K562 (cell line): Measurements from ENCODE around the gene ZNF687. TPM values are rescaled to one million over a fixed set of nuclear protein-coding genes. Genes with fewer than 3 reads are reported as not detected.
A peak's percentile ranks its signal among the peaks of the same experiment; 100 is the strongest.

Experiments
- CCAR2 ChIP-seq: fragments of 200-400 bp; formaldehyde crosslinking; IDR thresholded peaks from 2 replicates; pipeline ENCODE4 v1.6.1; 2017; ENCODE audit warnings: mild to moderate bottlenecking, low read depth, low read length
- GABPB2 ChIP-seq: fragments of 250-450 bp; sonication (Bioruptor Pico); conservative IDR thresholded peaks from 2 replicates; pipeline ENCODE4 v1.5.1; 2021; ENCODE audit warnings: mild to moderate bottlenecking
- NCOA4 ChIP-seq: fragments of 450-650 bp; IDR thresholded peaks from 2 replicates; pipeline ENCODE4 v1.6.1; 2018; ENCODE audit warnings: mild to moderate bottlenecking; ENCODE audit not compliant: partially characterized antibody
- PHB2 ChIP-seq: fragments of 450-650 bp; IDR thresholded peaks from 2 replicates; pipeline ENCODE4 v1.6.1; 2017; ENCODE audit warnings: low read depth
- PYGO2 ChIP-seq: fragments of 450-650 bp; IDR thresholded peaks from 2 replicates; pipeline ENCODE4 v1.6.1; 2016; ENCODE audit warnings: mild to moderate bottlenecking, missing genetic modification characterization, moderate library complexity, missing compliant biosample characterization
- SAFB ChIP-seq: fragments of 200-400 bp; formaldehyde crosslinking; IDR thresholded peaks from 2 replicates; pipeline ENCODE4 v1.6.1; 2017; ENCODE audit warnings: low read depth, low read length, borderline replicate concordance
- SMAD4 ChIP-seq: fragments of 250-450 bp; sonication (Bioruptor Pico); conservative IDR thresholded peaks from 2 replicates; pipeline ENCODE4 v1.8.0; 2021; ENCODE audit warnings: inconsistent platforms, mild to moderate bottlenecking, moderate library complexity
- TSC22D4 ChIP-seq: fragments of 450-650 bp; IDR thresholded peaks from 2 replicates; pipeline ENCODE4 v1.6.1; 2016; ENCODE audit warnings: missing genetic modification characterization, missing biosample characterization, control low read depth
- YBX1 ChIP-seq: fragments of 450-650 bp; IDR thresholded peaks from 2 replicates; pipeline ENCODE4 v1.7.1; 2016; ENCODE audit warnings: mild to moderate bottlenecking
- ZC3H8 ChIP-seq: fragments of 450-650 bp; IDR thresholded peaks from 2 replicates; pipeline ENCODE4 v1.6.1; 2017
- ZNF140 ChIP-seq: fragments of 250-450 bp; sonication (Bioruptor Pico); IDR thresholded peaks from 2 replicates; pipeline ENCODE4 v1.8.0; 2021; ENCODE audit warnings: moderate library complexity, mild to moderate bottlenecking, inconsistent platforms
- ZNF143 ChIP-seq: sonication (generic); formaldehyde crosslinking; IDR thresholded peaks from 2 replicates; pipeline ENCODE4 v1.9.0; 2022; ENCODE audit warnings: mild to moderate bottlenecking, missing genetic modification reagents
- polyA plus RNA-seq, 8 experiments: library from polyadenylated mRNA; depleted of rRNA in 4 of 8; stranded (reverse) in 5 of 8; unstranded in 3 of 8; fragments of >200 nt; fragmentation: Nextera tagmentation in 2 of 8; fragmentation: Illumina TruSeq in 1 of 8; extraction: Ambion mirVana in 2 of 8; extraction: Trizol in 1 of 8; gene quantifications; 2 replicates each; pipeline versions ENCODE4 v1.2.1 to v1.2.3, GENCODE V29; 2011 to 2014; ENCODE audit warnings: inconsistent platforms in 1 of 8, missing spikeins in 1 of 8
- total RNA-seq, 7 experiments: library from RNA; depleted of rRNA in 6 of 7; stranded (reverse); fragments of >200 nt in 6 of 7; fragmentation: Illumina TruSeq in 2 of 7; extraction: Trizol in 2 of 7; gene quantifications; 2 replicates each; pipeline versions ENCODE4 v1.2.1 to v1.2.3, GENCODE V29; 2011 to 2021; ENCODE audit warnings: low replicate concordance in 1 of 7
- TF ChIP-seq, protein P1 (sequence below): fragments of 250-450 bp; sonication (Bioruptor Pico); IDR thresholded peaks from 2 replicates; pipeline ENCODE4 v1.4.0; 2020
- TF ChIP-seq, protein P2 (sequence below): sonication (generic); formaldehyde crosslinking; IDR thresholded peaks from 2 replicates; pipeline ENCODE4 v1.8.0; 2022; ENCODE audit warnings: mild to moderate bottlenecking, missing genetic modification reagents
- TF ChIP-seq, protein P3 (sequence below): fragments of 450-650 bp; conservative IDR thresholded peaks from 2 replicates; pipeline ENCODE4 v1.6.1; 2016; ENCODE audit warnings: missing genetic modification characterization, low read depth, mild to moderate bottlenecking, control low read depth, missing compliant biosample characterization
- TF ChIP-seq, protein P4 (sequence below): fragments of 450-650 bp; formaldehyde crosslinking; IDR thresholded peaks from 2 replicates; pipeline ENCODE4 v1.4.0; 2022; ENCODE audit warnings: missing genetic modification characterization

ZNF687 gene
- total and polyA plus RNA-seq, 9 of the 15 experiments (the other 6 are each of a cell fraction or from before 2014, with no cell fraction given), result 0.13 to 26.4 (median 10.6) TPM

DNA sequence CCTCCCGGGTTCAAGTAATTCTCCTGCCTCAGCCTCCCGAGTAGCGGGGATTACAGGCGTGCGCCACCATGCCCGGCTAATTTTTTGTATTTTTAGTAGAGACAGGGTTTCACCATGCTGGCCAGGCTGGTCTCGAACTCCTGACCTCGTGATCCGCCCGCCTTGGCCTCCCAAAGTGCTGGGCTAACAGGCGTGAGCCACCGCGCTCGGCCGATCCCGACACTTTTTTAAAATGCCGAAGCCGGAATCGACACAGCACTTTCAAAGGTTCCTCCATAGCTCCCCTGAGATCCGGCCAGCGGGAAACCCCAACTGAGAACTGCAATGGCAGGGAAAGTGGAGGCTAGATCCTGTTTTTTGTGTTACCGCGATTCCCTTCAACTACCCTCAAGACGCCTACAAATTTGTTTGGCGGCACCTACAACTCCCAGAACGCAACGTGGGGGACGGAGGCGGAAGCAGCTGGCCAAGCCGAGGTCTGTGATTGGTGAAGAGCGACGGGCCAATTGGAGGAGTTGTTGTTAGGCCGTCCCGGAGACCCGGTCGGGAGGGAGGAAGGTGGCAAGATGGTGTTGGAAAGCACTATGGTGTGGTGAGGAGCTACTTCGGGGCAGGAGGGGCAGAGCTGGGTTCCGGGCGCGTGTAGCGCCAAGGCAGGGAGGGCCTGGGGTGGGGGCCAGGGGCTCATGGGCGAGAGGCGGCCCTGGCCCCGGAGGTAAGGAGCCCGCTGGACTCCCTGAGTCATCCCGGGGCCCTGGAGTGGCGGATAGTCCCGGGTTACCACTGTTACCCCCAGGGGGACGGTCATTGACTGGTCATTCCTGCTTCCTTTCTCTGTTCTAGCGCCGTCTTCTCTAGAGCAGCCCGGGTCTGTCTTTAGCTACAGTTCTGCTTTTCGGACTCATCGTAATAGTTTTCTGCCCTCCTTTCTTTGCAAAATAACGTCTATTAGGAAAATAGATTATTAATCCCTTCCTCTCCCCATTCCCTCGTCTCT lies 27.6 kb upstream of the ZNF687 start, which contains the start of gene PSMD4 (continued):
- TF ChIP-seq, protein P1, sequence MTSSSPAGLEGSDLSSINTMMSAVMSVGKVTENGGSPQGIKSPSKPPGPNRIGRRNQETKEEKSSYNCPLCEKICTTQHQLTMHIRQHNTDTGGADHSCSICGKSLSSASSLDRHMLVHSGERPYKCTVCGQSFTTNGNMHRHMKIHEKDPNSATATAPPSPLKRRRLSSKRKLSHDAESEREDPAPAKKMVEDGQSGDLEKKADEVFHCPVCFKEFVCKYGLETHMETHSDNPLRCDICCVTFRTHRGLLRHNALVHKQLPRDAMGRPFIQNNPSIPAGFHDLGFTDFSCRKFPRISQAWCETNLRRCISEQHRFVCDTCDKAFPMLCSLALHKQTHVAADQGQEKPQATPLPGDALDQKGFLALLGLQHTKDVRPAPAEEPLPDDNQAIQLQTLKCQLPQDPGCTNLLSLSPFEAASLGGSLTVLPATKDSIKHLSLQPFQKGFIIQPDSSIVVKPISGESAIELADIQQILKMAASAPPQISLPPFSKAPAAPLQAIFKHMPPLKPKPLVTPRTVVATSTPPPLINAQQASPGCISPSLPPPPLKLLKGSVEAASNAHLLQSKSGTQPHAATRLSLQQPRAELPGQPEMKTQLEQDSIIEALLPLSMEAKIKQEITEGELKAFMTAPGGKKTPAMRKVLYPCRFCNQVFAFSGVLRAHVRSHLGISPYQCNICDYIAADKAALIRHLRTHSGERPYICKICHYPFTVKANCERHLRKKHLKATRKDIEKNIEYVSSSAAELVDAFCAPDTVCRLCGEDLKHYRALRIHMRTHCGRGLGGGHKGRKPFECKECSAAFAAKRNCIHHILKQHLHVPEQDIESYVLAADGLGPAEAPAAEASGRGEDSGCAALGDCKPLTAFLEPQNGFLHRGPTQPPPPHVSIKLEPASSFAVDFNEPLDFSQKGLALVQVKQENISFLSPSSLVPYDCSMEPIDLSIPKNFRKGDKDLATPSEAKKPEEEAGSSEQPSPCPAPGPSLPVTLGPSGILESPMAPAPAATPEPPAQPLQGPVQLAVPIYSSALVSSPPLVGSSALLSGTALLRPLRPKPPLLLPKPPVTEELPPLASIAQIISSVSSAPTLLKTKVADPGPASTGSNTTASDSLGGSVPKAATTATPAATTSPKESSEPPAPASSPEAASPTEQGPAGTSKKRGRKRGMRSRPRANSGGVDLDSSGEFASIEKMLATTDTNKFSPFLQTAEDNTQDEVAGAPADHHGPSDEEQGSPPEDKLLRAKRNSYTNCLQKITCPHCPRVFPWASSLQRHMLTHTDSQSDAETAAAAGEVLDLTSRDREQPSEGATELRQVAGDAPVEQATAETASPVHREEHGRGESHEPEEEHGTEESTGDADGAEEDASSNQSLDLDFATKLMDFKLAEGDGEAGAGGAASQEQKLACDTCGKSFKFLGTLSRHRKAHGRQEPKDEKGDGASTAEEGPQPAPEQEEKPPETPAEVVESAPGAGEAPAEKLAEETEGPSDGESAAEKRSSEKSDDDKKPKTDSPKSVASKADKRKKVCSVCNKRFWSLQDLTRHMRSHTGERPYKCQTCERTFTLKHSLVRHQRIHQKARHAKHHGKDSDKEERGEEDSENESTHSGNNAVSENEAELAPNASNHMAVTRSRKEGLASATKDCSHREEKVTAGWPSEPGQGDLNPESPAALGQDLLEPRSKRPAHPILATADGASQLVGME, result no peak
- TF ChIP-seq GABPB2 (CRISPR knock-in tag), result no peak
- peak; percentile 80; the same call in 1 of the 2 replicates for TF ChIP-seq ZC3H8
- no peak for TF ChIP-seq YBX1
- 0 out of 2 replicates have a peak, but pooled peaks have one; percentile 17 for TF ChIP-seq SMAD4 (CRISPR knock-in tag)
- TF ChIP-seq SAFB, result no peak
- TF ChIP-seq, protein P2, sequence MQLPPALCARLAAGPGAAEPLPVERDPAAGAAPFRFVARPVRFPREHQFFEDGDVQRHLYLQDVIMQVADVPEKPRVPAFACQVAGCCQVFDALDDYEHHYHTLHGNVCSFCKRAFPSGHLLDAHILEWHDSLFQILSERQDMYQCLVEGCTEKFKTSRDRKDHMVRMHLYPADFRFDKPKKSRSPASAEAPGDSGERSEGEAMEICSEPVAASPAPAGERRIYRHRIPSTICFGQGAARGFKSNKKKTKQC, result peak; percentile 72; the same call in 1 of the 2 replicates
- TF ChIP-seq NCOA4, result no peak
- TF ChIP-seq, protein P3, sequence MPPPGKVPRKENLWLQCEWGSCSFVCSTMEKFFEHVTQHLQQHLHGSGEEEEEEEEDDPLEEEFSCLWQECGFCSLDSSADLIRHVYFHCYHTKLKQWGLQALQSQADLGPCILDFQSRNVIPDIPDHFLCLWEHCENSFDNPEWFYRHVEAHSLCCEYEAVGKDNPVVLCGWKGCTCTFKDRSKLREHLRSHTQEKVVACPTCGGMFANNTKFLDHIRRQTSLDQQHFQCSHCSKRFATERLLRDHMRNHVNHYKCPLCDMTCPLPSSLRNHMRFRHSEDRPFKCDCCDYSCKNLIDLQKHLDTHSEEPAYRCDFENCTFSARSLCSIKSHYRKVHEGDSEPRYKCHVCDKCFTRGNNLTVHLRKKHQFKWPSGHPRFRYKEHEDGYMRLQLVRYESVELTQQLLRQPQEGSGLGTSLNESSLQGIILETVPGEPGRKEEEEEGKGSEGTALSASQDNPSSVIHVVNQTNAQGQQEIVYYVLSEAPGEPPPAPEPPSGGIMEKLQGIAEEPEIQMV, result no peak
- TF ChIP-seq TSC22D4 (tag), result no peak
- TF ChIP-seq PYGO2 (tag), result no peak
- TF ChIP-seq ZNF143, result peak; percentile 81
- TF ChIP-seq, protein P4, sequence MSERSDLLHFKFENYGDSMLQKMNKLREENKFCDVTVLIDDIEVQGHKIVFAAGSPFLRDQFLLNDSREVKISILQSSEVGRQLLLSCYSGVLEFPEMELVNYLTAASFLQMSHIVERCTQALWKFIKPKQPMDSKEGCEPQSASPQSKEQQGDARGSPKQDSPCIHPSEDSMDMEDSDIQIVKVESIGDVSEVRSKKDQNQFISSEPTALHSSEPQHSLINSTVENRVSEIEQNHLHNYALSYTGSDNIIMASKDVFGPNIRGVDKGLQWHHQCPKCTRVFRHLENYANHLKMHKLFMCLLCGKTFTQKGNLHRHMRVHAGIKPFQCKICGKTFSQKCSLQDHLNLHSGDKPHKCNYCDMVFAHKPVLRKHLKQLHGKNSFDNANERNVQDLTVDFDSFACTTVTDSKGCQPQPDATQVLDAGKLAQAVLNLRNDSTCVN (CRISPR knock-in tag), result no peak
- TF ChIP-seq CCAR2, result no peak
- no peak for TF ChIP-seq PHB2
- TF ChIP-seq ZNF140 (CRISPR knock-in tag), result no peak
